ENCODE measurements around the gene GANAB.

- peak; percentile 52 for TF ChIP-seq CTCF (conservative IDR thresholded peaks at IDR 0.05; ENCODE audit: low read length)
- no peak for TF ChIP-seq EZH2phosphoT487 (IDR thresholded peaks at IDR 0.05; ENCODE audit: borderline replicate concordance)
Measured at GRCh38 chr11:62588966-62589637, 57.3 kb downstream of the GANAB start.
